ENCODE measurements around the gene LZTR1.
"Not testable (repeated sequence)": the region's sequence is repeated elsewhere in the genome, so short reads cannot be mapped to it uniquely, and the experiment has no call there.

LZTR1 gene

GRCh38 chr22:20981787-20982562 is at the start of gene LZTR1:
LZTR1 (plus strand) TSS chr22:20982297; CDS start chr22:20982372, 75 bp downstream.
- DNase-seq (ENCODE audit: low spot score), result peak; percentile 80

GRCh38 chr22:20933910-20934309 is 48.2 kb upstream of the LZTR1 start:
- DNase-seq (ENCODE audit: low spot score), result no peak

GRCh38 chr22:20935049-20935448 is 47.0 kb upstream of the LZTR1 start:
- not testable (repeated sequence) for DNase-seq (ENCODE audit: low spot score)

- not testable (repeated sequence) for DNase-seq (ENCODE audit: low spot score)
Observed at GRCh38 chr22:20935780-20936539, 46.1 kb upstream of the LZTR1 start.

- no peak for DNase-seq (ENCODE audit: low spot score)
Observed at GRCh38 chr22:20937031-20937793, 44.9 kb upstream of the LZTR1 start.

- DNase-seq (ENCODE audit: low spot score), result no peak
Observed at GRCh38 chr22:20937794-20938671, 44.1 kb upstream of the LZTR1 start.

- not testable (repeated sequence) for DNase-seq (ENCODE audit: low spot score)
Observed at GRCh38 chr22:20939457-20940185, 42.5 kb upstream of the LZTR1 start.

GRCh38 chr22:20940186-20940651 is 41.9 kb upstream of the LZTR1 start:
- no peak for DNase-seq (ENCODE audit: low spot score)

- DNase-seq (ENCODE audit: low spot score), result no peak
Observed at GRCh38 chr22:20940904-20941385, 41.2 kb upstream of the LZTR1 start.

- DNase-seq (ENCODE audit: low spot score), result not testable (repeated sequence)
Observed at GRCh38 chr22:20942203-20942902, 39.7 kb upstream of the LZTR1 start.

- no peak for DNase-seq (ENCODE audit: low spot score)
Observed at GRCh38 chr22:20943104-20943933, 38.8 kb upstream of the LZTR1 start.

- no peak for DNase-seq (ENCODE audit: low spot score)
Observed at GRCh38 chr22:20944042-20944441, 38.1 kb upstream of the LZTR1 start.

- no peak for DNase-seq (ENCODE audit: low spot score)
Observed at GRCh38 chr22:20945578-20945934, 36.5 kb upstream of the LZTR1 start.

GRCh38 chr22:20946080-20946986 is 35.8 kb upstream of the LZTR1 start:
- DNase-seq (ENCODE audit: low spot score), result no peak

- no peak for DNase-seq (ENCODE audit: low spot score)
Observed at GRCh38 chr22:20946991-20947390, 35.1 kb upstream of the LZTR1 start.

GRCh38 chr22:20948450-20948849 is 33.6 kb upstream of the LZTR1 start:
- no peak for DNase-seq (ENCODE audit: low spot score)

- DNase-seq (ENCODE audit: low spot score), result no peak
Observed at GRCh38 chr22:20948989-20949388, 33.1 kb upstream of the LZTR1 start.

- DNase-seq (ENCODE audit: low spot score), result no peak
Observed at GRCh38 chr22:20949698-20950183, 32.4 kb upstream of the LZTR1 start.
